ENCODE measurements around the gene CRAMP1.

CRAMP1 gene

DNA sequence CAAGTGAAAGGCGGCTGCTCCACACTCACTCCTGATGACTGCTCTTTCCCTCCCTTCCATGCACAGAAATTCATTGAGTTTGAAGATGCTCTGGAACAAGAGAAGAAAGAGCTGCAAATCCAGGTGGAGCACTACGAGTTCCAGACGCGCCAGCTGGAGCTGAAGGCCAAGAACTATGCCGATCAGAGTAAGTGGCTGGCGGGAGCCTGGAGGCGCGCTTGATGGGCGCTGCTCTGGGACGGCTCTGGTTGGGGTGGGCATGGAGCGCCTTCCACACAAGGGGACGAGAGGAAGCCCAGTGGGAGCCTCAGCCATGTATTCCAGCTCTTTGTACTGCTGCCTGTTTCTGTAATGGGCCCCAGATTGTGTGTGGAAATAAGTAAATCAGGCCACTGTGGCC, 112.3 kb downstream of the CRAMP1 start:
- TF ChIP-seq, protein P1, sequence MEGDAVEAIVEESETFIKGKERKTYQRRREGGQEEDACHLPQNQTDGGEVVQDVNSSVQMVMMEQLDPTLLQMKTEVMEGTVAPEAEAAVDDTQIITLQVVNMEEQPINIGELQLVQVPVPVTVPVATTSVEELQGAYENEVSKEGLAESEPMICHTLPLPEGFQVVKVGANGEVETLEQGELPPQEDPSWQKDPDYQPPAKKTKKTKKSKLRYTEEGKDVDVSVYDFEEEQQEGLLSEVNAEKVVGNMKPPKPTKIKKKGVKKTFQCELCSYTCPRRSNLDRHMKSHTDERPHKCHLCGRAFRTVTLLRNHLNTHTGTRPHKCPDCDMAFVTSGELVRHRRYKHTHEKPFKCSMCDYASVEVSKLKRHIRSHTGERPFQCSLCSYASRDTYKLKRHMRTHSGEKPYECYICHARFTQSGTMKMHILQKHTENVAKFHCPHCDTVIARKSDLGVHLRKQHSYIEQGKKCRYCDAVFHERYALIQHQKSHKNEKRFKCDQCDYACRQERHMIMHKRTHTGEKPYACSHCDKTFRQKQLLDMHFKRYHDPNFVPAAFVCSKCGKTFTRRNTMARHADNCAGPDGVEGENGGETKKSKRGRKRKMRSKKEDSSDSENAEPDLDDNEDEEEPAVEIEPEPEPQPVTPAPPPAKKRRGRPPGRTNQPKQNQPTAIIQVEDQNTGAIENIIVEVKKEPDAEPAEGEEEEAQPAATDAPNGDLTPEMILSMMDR (IDR thresholded peaks at IDR 0.05; ENCODE audit: unreplicated experiment in 3 of 3), result no peak
- Mint-ChIP-seq H3K27ac (no peak overlapping the region), H3K27me3 (ENCODE audit: low read depth) (no peaks in the 10 kb centered on the region), H3K4me1 (peaks cover 11% of the 10 kb centered on the region), H3K4me3 (no peak overlapping the region), H3K9me3 (no peaks in the 10 kb centered on the region), H3K36me3 (ENCODE audit: low read depth) (peaks cover 26% of the 10 kb centered on the region)

DNA sequence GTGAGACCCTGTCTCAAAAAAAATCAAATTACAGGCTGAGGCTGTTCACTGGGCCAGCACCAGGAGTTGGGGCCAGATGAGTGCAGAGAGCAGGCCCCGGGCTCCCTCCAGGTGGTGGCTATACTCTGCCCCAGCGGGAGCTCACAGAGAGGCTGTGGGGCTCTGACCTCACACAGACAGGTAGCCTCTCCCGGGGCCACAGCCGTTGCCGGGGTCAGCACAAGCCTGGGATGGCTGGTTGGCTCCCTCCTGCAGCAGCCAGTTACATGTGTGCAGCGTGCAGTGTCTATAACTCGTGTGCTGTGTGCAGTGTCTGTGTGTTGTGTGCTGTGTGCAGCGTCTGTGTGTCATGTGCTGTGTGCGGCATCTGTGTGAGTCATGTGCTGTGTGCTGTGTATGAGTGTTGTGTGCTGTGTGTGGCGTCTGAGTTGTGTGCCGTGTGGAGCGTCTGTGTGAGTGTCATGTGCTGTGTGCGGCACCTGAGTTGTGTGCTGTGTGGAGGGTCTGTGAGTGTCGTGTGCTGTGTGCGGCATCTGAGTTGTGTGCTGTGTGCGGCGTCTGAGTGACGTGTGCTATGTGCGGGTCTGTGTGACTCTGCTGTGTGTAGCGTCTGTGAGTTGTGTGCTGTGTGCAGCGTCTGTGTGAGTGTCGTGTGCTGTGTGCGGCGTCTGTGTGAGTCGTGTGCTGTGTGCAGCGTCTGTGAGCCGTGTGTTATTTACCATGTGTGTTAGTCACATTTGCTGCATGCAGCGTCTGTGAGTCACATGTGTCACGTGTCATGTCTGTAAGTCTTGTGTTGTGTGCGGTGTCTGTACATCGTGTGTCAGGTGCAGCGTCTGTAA, 114.7 kb downstream of the CRAMP1 start:
- Mint-ChIP-seq H3K4me3 (no peak overlapping the region), H3K36me3 (ENCODE audit: low read depth) (peaks cover 24% of the 10 kb centered on the region), H3K9me3 (no peaks in the 10 kb centered on the region), H3K27ac (no peak overlapping the region), H3K4me1 (peaks cover 11% of the 10 kb centered on the region), H3K27me3 (ENCODE audit: low read depth) (no peaks in the 10 kb centered on the region)
- TF ChIP-seq, protein P1 (IDR thresholded peaks at IDR 0.05; ENCODE audit: unreplicated experiment in 3 of 3), result no peak
